ENCODE results near the gene PLAC8.

GRCh38 chr4:83062739-83063138 lies 51.8 kb downstream of the PLAC8 start:
- no peak for TF ChIP-seq POLR2A (IDR thresholded peaks at IDR 0.05; ENCODE audit: low read length)
- no peak for TF ChIP-seq GATA1 (IDR thresholded peaks at IDR 0.05; ENCODE audit: low read depth, low read length)
